HCEC 1CT (cell line): ENCODE measurements around the gene PRKAB1.
"Not testable (repeated sequence)": the region's sequence is repeated elsewhere in the genome, so short reads cannot be mapped to it uniquely, and the experiment has no call there.

Source experiments
- DNase-seq: peaks from one replicate; pipeline ENCODE4 v3.0.0-alpha.2; 2017

Gene PRKAB1

GRCh38 chr12:119685375-119685774, 17.4 kb downstream of the PRKAB1 start:
- DNase-seq = no peak

GRCh38 chr12:119686355-119686754, 18.4 kb downstream of the PRKAB1 start:
- DNase-seq = no peak

DNA sequence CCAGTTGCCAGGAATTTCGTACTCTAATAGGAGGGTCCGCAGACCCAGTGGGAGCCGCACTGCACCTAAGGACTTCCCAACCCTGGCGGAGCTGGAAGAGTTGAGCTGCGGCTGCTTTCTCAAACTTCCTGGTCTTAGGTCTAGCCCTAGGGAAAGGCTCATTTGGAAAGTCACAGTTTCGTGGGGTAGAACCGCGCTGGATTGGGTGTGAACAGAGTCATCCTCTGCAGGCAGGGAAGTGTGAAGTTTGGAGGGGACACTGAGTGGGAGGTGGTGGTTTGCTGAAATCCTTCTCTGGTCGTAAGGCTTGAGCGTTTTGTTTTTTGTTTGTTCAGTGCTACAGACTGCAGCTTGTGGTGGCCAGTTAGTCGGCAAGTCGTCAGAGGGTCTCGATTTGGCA, 18.8 kb downstream of the PRKAB1 start:
- no peak for DNase-seq

DNA sequence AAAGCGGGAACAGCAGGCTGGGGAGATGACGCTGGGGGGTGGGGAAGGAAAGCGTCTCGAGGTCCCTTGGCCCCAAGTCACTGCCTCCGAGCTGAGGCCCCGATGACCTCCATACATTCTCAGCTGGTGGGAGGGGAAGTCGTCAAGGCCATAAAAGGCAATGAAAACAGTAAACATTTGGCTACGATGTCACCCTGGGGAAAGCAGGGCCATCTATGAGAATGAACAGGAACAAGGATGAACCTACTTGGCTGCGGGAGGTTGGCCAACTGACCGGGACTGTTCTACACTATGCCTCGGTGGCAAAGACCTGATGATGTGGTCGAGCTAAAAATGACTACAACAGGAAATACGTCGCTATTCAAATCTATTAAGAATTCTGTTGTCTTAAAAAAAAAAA, 19.5 kb downstream of the PRKAB1 start:
- no peak for DNase-seq

GRCh38 chr12:119687879-119688278, 19.9 kb downstream of the PRKAB1 start:
- DNase-seq = no peak

DNA sequence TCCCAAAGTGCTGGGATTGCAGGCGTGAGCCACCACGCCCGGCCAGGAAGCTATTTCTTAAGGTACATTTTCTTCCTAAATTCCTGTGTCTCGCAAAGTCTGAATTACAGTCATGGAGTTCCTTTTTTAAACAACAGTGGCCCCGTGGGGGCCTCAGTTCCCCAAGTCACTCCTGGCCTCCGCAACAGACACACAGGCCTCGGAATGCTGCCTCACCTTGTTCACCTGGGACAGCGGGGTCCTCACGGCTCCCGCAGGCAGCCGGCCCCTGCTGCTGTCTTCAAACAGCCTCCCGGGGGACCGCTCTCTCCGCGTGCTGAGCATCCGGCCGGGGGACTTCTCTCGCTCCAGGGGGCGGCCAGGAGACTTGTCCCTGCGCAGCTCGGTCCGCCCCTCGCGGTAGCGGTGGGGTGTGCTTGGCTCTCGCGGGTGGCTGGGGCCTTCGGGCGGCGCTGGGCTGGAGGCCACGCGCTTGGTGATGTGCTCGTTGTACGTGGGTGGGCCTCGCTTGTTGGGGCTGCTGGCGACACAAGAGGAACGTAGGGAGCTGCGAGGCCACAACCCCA, 22.1 kb downstream of the PRKAB1 start:
- no peak for DNase-seq

- no peak for DNase-seq
Observed at GRCh38 chr12:119691202-119691810, 23.4 kb downstream of the PRKAB1 start.

DNA sequence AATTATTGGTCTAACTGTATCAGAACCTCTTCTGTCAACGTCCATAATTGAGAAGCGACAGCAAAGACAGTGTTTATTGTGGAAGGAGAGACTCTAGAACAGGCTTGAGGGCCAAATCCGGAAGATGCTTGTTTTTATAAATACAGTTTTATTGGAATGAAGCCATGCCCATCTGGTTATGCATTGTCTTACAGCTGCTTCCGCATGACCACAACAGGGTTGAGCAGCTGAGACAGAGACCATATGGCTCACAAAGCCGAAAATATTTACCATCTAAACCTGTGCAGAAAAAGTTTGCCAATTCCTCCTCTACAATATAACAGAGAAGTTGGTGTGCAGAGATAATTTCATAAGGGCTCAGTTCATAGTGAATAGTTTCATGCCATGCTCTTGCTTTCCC, 24.5 kb downstream of the PRKAB1 start:
- DNase-seq = peak; percentile 72

- DNase-seq = peak; percentile 96
Observed at GRCh38 chr12:119692997-119693396, 25.1 kb downstream of the PRKAB1 start.

- DNase-seq = no peak
Observed at GRCh38 chr12:119693511-119693910, 25.6 kb downstream of the PRKAB1 start.

DNA sequence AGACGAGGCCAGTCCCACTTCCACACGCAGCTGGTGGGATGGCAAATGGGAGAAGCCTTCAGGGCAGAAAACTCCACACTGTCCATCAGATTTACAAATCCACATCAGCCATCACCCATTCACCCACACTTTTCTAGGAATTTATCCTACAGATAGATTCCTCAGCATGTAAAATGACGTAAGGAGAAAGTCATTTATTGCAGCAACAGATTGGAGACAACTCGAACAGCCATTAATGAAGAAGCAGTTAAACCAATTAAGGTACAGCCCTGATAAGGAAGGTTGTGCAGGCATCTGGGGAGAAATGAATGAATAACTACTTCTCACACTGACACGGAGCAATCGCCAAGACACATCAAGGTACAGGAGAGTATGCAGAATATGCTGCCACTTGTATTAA, 26.2 kb downstream of the PRKAB1 start:
- DNase-seq = no peak

DNA sequence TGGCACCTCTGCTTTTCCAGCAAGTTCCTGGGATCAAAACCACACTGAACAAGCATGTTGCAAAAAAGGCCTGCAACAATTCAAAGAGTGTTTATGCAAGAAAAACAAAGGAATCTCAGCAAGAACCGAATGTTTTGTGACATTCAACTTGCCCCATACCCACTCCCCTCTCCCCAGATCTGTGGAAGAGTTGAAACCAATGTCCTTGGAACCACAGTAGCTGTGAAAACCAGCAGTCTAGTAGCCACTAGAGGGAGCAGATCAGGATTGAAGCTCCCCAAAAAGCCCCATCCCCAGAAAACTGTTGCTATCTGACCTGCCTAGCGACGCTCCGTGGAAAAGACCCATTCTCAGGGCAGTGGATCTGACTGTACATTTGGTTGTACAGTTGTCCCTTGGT, 27.1 kb downstream of the PRKAB1 start:
- DNase-seq = peak; percentile 10

DNA sequence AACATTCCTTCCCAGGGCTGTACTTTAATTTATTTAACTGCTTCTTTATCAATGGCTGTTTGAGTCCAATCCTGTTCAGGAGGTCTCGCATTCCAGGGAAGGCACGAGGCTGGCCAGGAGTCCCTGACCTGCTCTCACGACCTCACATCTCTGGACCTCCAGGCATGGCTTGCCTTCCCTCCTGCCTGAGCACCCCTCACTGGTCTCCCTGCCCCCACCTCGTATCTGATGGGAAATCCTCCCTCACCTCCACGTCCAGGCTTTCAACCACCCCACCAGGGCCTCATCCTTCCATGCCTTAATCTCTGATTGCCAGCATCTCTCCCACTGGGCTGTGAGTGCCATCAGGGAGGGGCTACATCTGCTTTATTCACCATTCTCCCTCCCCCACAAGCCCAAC, 29.0 kb downstream of the PRKAB1 start:
- DNase-seq = no peak

GRCh38 chr12:119699199-119699760, 31.3 kb downstream of the PRKAB1 start:
- DNase-seq = no peak

GRCh38 chr12:119700078-119700477, 32.1 kb downstream of the PRKAB1 start:
- no peak for DNase-seq

GRCh38 chr12:119704065-119704747, 36.3 kb downstream of the PRKAB1 start:
- DNase-seq = peak; percentile 63

DNA sequence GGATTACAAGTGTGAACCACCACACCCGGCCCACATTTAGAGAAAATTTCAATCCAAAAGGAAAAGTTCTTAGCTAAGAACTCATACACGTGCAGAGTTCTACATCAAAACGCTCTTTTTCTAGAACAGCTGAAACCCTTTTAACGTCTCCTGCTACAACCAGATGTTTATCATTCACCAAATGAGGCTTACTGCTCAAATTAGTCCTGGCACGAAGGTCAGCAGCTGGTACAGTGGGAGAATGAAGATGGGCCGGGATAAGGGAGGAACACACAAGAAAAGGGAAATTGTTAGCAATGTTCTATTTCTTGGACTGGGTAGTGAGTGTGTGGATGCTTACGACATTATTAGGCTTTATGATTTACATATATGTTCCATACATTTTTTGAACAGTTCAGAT, 37.2 kb downstream of the PRKAB1 start:
- DNase-seq = no peak

DNA sequence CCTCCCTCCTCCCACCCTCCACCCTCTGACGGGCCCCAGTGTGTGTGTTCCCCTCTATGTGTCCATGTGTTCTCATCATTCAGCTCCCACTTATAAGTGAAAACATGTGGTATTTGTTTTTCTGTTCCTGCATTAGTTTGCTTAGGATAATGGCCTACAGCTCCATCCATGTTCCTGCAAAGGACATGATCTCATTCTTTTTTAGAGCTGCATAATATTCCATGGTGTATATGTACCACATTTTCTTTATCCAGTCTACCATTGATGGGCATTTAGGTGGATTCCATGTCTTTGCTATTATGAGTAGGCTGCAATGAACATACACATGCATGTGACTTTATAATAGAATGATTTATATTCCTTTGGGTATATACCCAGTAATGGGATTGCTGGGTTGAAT, 38.5 kb downstream of the PRKAB1 start:
- not testable (repeated sequence) for DNase-seq

DNA sequence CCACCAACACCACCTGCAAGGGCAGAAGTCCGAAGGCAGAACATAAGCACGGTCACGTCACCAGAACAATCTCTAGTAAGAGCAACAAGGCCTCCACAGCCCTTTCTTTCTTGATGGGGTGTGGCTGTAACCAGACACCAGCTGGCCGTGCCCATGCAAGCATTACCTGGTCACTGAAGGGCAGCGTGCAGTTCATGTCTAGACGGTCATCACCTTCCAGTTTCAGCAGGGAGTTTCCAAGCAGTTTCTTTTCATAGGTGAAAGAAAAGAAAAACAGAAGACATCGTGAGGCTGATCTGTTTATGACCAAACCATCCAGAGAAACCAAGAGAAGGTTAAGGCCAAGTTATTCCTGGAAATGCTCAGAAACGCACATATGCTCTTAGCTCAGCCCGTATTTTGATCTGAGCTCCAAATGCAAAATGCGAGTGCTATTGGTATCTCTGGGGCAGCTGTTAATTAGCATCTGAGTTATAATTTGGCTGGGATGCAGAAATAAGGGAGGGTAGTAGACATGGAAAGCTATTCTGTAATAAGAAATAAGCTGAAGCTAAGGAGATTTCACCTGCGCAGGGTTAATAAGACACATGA, 42.5 kb downstream of the PRKAB1 start:
- no peak for DNase-seq

- no peak for DNase-seq
Observed at GRCh38 chr12:119710965-119711551, 43.1 kb downstream of the PRKAB1 start.

DNA sequence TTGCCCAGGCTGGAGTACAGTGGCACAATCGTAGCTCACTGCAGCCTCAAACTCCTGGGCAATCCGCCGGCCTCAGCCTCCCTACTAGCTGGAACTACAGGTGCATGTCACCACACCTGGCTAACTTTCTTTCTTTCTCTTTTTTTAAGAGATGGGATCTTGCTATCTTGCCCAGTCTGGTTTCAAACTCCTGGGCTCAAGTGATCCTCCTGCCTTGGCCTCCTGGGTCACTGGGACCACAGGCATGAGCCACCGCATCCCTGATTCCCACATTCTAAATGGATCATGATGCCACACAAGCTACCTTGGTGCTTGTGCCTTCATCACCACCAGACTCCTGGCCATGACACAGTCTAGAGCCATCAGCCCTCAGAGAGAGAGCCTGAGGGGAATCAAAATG, 43.8 kb downstream of the PRKAB1 start:
- no peak for DNase-seq

- DNase-seq = no peak
Observed at GRCh38 chr12:119712721-119713120, 44.8 kb downstream of the PRKAB1 start.

GRCh38 chr12:119713551-119714031, 45.7 kb downstream of the PRKAB1 start:
- no peak for DNase-seq
